SK-N-SH treated with all-trans-retinoic acid at 6 μM for 48 hours (cell line): ENCODE results near the gene SCYL1.

ENCODE experiments used
- ATAC-seq: fragments of 200-7000 bp; cut with Tn5 transposase; 3 replicates; pipeline ENCODE4 v1.9.1; 2020; ENCODE audit warnings: mild to moderate bottlenecking, moderate library complexity
- ARNTL ChIP-seq: fragments of 450-650 bp; formaldehyde crosslinking; IDR thresholded peaks from 2 replicates; pipeline ENCODE4 v1.5.0; 2020; ENCODE audit warnings: low read depth, mild to moderate bottlenecking, moderate library complexity, borderline replicate concordance
- BACH2 ChIP-seq: fragments of 250-450 bp; sonication (Bioruptor Pico); IDR thresholded peaks from 2 replicates; pipeline ENCODE4 v1.9.0; 2021; ENCODE audit warnings: mild to moderate bottlenecking, borderline replicate concordance
- CREB5 ChIP-seq: fragments of 250-450 bp; sonication (Bioruptor Pico); IDR thresholded peaks from 2 replicates; pipeline ENCODE4 v1.5.1; 2020; ENCODE audit warnings: low read depth, mild to moderate bottlenecking, moderate library complexity
- CSDC2 ChIP-seq: fragments of 250-450 bp; sonication (Bioruptor Pico); IDR thresholded peaks from 2 replicates; pipeline ENCODE4 v1.5.0; 2020; ENCODE audit warnings: mild to moderate bottlenecking, moderate library complexity
- CSRNP3 ChIP-seq: fragments of 250-450 bp; sonication (Bioruptor Pico); IDR thresholded peaks from 2 replicates; pipeline ENCODE4 v1.5.1; 2021; ENCODE audit warnings: mild to moderate bottlenecking, moderate library complexity
- ESRRG ChIP-seq: fragments of 250-450 bp; sonication (Bioruptor Pico); IDR thresholded peaks from 2 replicates; pipeline ENCODE4 v1.6.1; 2021; ENCODE audit warnings: mild to moderate bottlenecking
- GLIS3 ChIP-seq: fragments of 250-450 bp; sonication (Bioruptor Pico); IDR thresholded peaks from 2 replicates; pipeline ENCODE4 v1.5.0; 2020; ENCODE audit warnings: mild to moderate bottlenecking, moderate library complexity
- ISL1 ChIP-seq: fragments of 250-450 bp; sonication (Bioruptor Pico); IDR thresholded peaks from 2 replicates; pipeline ENCODE4 v2.1.2; 2022; ENCODE audit warnings: mild to moderate bottlenecking, moderate library complexity
- OSR1 ChIP-seq: fragments of 250-450 bp; sonication (Bioruptor Pico); IDR thresholded peaks from 2 replicates; pipeline ENCODE4 v1.8.0; 2022; ENCODE audit warnings: moderate library complexity, mild to moderate bottlenecking, inconsistent platforms
- PATZ1 ChIP-seq: fragments of 250-450 bp; sonication (Bioruptor Pico); IDR thresholded peaks from 2 replicates; pipeline ENCODE4 v1.8.0; 2020; ENCODE audit warnings: mild to moderate bottlenecking, moderate library complexity, borderline replicate concordance
- POU6F1 ChIP-seq: fragments of 250-450 bp; sonication (Bioruptor Pico); IDR thresholded peaks from 2 replicates; pipeline ENCODE4 v1.8.0; 2021; ENCODE audit warnings: low read depth, mild to moderate bottlenecking, moderate library complexity, borderline replicate concordance
- PPARA ChIP-seq: fragments of 250-450 bp; sonication (Bioruptor Pico); IDR thresholded peaks from 2 replicates; pipeline ENCODE4 v1.5.0; 2020; ENCODE audit warnings: mild to moderate bottlenecking, borderline replicate concordance
- RARB ChIP-seq: fragments of 250-450 bp; sonication (Bioruptor Pico); IDR thresholded peaks from 2 replicates; pipeline ENCODE4 v1.8.0; 2021; ENCODE audit warnings: mild to moderate bottlenecking, moderate library complexity
- SNAI2 ChIP-seq: fragments of 250-450 bp; sonication (Bioruptor Pico); IDR thresholded peaks from 2 replicates; pipeline ENCODE4 v1.5.0; 2020; ENCODE audit warnings: mild to moderate bottlenecking, moderate library complexity
- TCF4 ChIP-seq: fragments of 250-450 bp; sonication (Bioruptor Pico); IDR thresholded peaks from 2 replicates; pipeline ENCODE4 v1.8.0; 2021; ENCODE audit warnings: mild to moderate bottlenecking, moderate library complexity, borderline replicate concordance
- TOX ChIP-seq: fragments of 250-450 bp; sonication (Bioruptor Pico); IDR thresholded peaks from 2 replicates; pipeline ENCODE4 v1.8.0; 2021; ENCODE audit warnings: mild to moderate bottlenecking, moderate library complexity, borderline replicate concordance
- TSHZ2 ChIP-seq: fragments of 250-450 bp; sonication (Bioruptor Pico); IDR thresholded peaks from 2 replicates; pipeline ENCODE4 v1.5.0; 2020; ENCODE audit warnings: mild to moderate bottlenecking, moderate library complexity
- ZC3H10 ChIP-seq: fragments of 250-450 bp; sonication (Bioruptor Pico); IDR thresholded peaks from 2 replicates; pipeline ENCODE4 v1.5.1; 2021; ENCODE audit warnings: mild to moderate bottlenecking, moderate library complexity
- ZFP3 ChIP-seq: fragments of 250-450 bp; sonication (Bioruptor Pico); IDR thresholded peaks from 2 replicates; pipeline ENCODE4 v1.5.0; 2020; ENCODE audit warnings: mild to moderate bottlenecking, moderate library complexity
- ZFP30 ChIP-seq: fragments of 450-650 bp; formaldehyde crosslinking; IDR thresholded peaks from 2 replicates; pipeline ENCODE4 v1.5.0; 2022; ENCODE audit warnings: mild to moderate bottlenecking, moderate library complexity
- ZNF565 ChIP-seq: fragments of 450-650 bp; formaldehyde crosslinking; conservative IDR thresholded peaks from 2 replicates; pipeline ENCODE4 v1.5.0; 2020; ENCODE audit warnings: low read depth, mild to moderate bottlenecking, moderate library complexity
- ZNF70 ChIP-seq: fragments of 450-650 bp; formaldehyde crosslinking; IDR thresholded peaks from 2 replicates; pipeline ENCODE4 v1.5.0; 2020; ENCODE audit warnings: mild to moderate bottlenecking, moderate library complexity
- ZNF8 ChIP-seq: fragments of 450-650 bp; formaldehyde crosslinking; IDR thresholded peaks from 2 replicates; pipeline ENCODE4 v1.5.0; 2020; ENCODE audit warnings: mild to moderate bottlenecking, moderate library complexity

SCYL1 gene

GRCh38 chr11:65499713-65500386, 25.0 kb upstream of the SCYL1 start (continued):
- TF ChIP-seq ZNF8 (CRISPR knock-in tag): no peak; the same call in 1 of the 2 replicates

GRCh38 chr11:65500387-65501185, 24.3 kb upstream of the SCYL1 start:
- TF ChIP-seq POU6F1 (CRISPR knock-in tag) (no peak), ZFP3 (no peak), CSRNP3 (CRISPR knock-in tag) (no peak), ZFP30 (no peak; the same call in 1 of the 2 replicates), ZNF565 (CRISPR knock-in tag) (no peak), PPARA (CRISPR knock-in tag) (no peak), CREB5 (CRISPR knock-in tag) (no peak; the same call in 1 of the 2 replicates), RARB (peak; percentile 75), OSR1 (CRISPR knock-in tag) (no peak), ARNTL (no peak), ZNF70 (no peak), TCF4 (CRISPR knock-in tag) (no peak), ZC3H10 (no peak; the same call in 1 of the 2 replicates), TSHZ2 (CRISPR knock-in tag) (no peak), TOX (peak; percentile 88), CSDC2 (no peak), ISL1 (CRISPR knock-in tag) (no peak), BACH2 (no peak), SNAI2 (no peak), ZNF8 (CRISPR knock-in tag) (no peak; the same call in 1 of the 2 replicates), GLIS3 (peak; percentile 92), PATZ1 (CRISPR knock-in tag) (no peak; the same call in 1 of the 2 replicates), ESRRG (CRISPR knock-in tag) (no peak)
- TF ChIP-seq, all 23 proteins: peak for 3
- no peak for ATAC-seq

GRCh38 chr11:65501186-65501471, 23.8 kb upstream of the SCYL1 start:
- ATAC-seq: no peak
- TF ChIP-seq PPARA (CRISPR knock-in tag): no peak
- no peak for TF ChIP-seq RARB
- TF ChIP-seq GLIS3: peak; percentile 17; the same call in 1 of the 2 replicates
- TF ChIP-seq CSRNP3 (CRISPR knock-in tag): peak; percentile 19; the same call in 1 of the 2 replicates
- no peak for TF ChIP-seq ARNTL
- TF ChIP-seq TOX: no peak
- TF ChIP-seq OSR1 (CRISPR knock-in tag): no peak
- TF ChIP-seq TSHZ2 (CRISPR knock-in tag): no peak
- no peak for TF ChIP-seq ZNF70
- TF ChIP-seq ZFP30: no peak
